Right atrium auricular region (tissue), 2 donors: ENCODE results near the gene MAPK8. TPM values are rescaled to one million over a fixed set of nuclear protein-coding genes. Genes with fewer than 3 reads are reported as not detected.
"Not testable (repeated sequence)": the region's sequence is repeated elsewhere in the genome, so short reads cannot be mapped to it uniquely, and the experiment has no call there.

Experiments
- DNase-seq: peaks from one replicate; pipeline ENCODE4 v3.0.0-alpha.2; 2019; ENCODE audit warnings: low spot score
- H3K27ac ChIP-seq, 2 donors: fragments of 200-600 bp; sonication (generic); 1 replicate in 1 of 2; 2 replicates in 1 of 2; pipeline ENCODE4 v1.5.1; 2016 to 2019
- H3K27me3 ChIP-seq, 2 donors: fragments of 200-600 bp; sonication (generic); one replicate each; pipeline versions ENCODE4 v1.5.1 to v1.6.0; 2017 to 2019
- H3K36me3 ChIP-seq: fragments of 200-600 bp; sonication (generic); one replicate; pipeline ENCODE4 v1.5.1; 2016
- H3K4me1 ChIP-seq, 2 donors: fragments of 200-600 bp; sonication (generic); one replicate each; pipeline versions ENCODE4 v1.5.1 to v1.6.0; 2017 to 2019
- H3K4me3 ChIP-seq, 2 donors: fragments of 200-600 bp; sonication (generic); 1 replicate in 1 of 2; 2 replicates in 1 of 2; pipeline ENCODE4 v1.5.1; 2017 to 2019; ENCODE audit warnings: mild to moderate bottlenecking in 1 of 2, moderate library complexity in 1 of 2
- H3K9me3 ChIP-seq, 2 donors: fragments of 200-600 bp; sonication (generic); one replicate each; pipeline ENCODE4 v1.5.1; 2019
- CTCF ChIP-seq, 2 donors: fragments of 200-600 bp; sonication (generic); IDR thresholded peaks; one replicate each; pipeline ENCODE4 v1.5.1; 2019; ENCODE audit warnings: antibody characterized with exemption in 2 of 2
- total RNA-seq, 2 donors: library from RNA; depleted of rRNA; stranded (reverse); fragments of >200 nt; gene quantifications; one replicate each; pipeline ENCODE4 v1.1.0, GENCODE V29; 2016

Gene MAPK8
- total RNA-seq, 2 donors from 2014 or later, result 22.3 to 26.5 TPM

GRCh38 chr10:48336978-48337599 lies 30.6 kb downstream of the MAPK8 start:
- H3K27me3 ChIP-seq, result no peaks in the 10 kb centered on the region
- H3K4me3 ChIP-seq, result no peak overlapping the region
- H3K4me1 ChIP-seq, result peaks cover 0 to 31% of the 10 kb centered on the region in 2 donors
- H3K27ac ChIP-seq, result no peak overlapping the region
- no peak for DNase-seq
- peaks cover 0 to 3% of the 10 kb centered on the region in 2 donors for H3K9me3 ChIP-seq
- TF ChIP-seq CTCF (IDR thresholded peaks at IDR 0.05), result no peak
- no peaks in the 10 kb centered on the region for H3K36me3 ChIP-seq

- H3K4me1 ChIP-seq, result peaks cover 0 to 32% of the 10 kb centered on the region in 2 donors
- H3K9me3 ChIP-seq, result no peaks in the 10 kb centered on the region
- H3K27me3 ChIP-seq, result no peaks in the 10 kb centered on the region
- DNase-seq, result no peak
- peak overlapping the region in 1 of 2 donors; percentile 8 for H3K27ac ChIP-seq
- TF ChIP-seq CTCF (IDR thresholded peaks at IDR 0.05), result no peak
- H3K4me3 ChIP-seq, result no peak overlapping the region
- H3K36me3 ChIP-seq, result no peaks in the 10 kb centered on the region
These were observed 34.3 kb downstream of the MAPK8 start for GRCh38 chr10:48340734-48341133.

- no peak for TF ChIP-seq CTCF (IDR thresholded peaks at IDR 0.05)
These were observed 36.6 kb downstream of the MAPK8 start for GRCh38 chr10:48343106-48343505.

GRCh38 chr10:48343921-48344598 lies 37.6 kb downstream of the MAPK8 start:
- H3K36me3 ChIP-seq, result no peaks in the 10 kb centered on the region
- peaks cover 0 to 32% of the 10 kb centered on the region in 2 donors for H3K4me1 ChIP-seq
- no peak for DNase-seq
- no peak for TF ChIP-seq CTCF (IDR thresholded peaks at IDR 0.05)
- peaks cover 0 to 12% of the 10 kb centered on the region in 2 donors for H3K9me3 ChIP-seq
- no peak overlapping the region for H3K27ac ChIP-seq
- no peak overlapping the region for H3K4me3 ChIP-seq
- H3K27me3 ChIP-seq, result no peaks in the 10 kb centered on the region

More at GRCh38 chr10:48343106-48343505, 36.6 kb downstream of the MAPK8 start:
- peaks cover 0 to 8% of the 10 kb centered on the region in 2 donors for H3K9me3 ChIP-seq
- H3K27ac ChIP-seq, result no peak overlapping the region
- DNase-seq, result no peak
- H3K27me3 ChIP-seq, result no peaks in the 10 kb centered on the region
- H3K36me3 ChIP-seq, result no peaks in the 10 kb centered on the region
- H3K4me3 ChIP-seq, result no peak overlapping the region
- peaks cover 0 to 32% of the 10 kb centered on the region in 2 donors for H3K4me1 ChIP-seq

- Histone ChIP-seq H3K9me3 (peaks cover 0 to 12% of the 10 kb centered on the region in 2 donors), H3K4me1 (peaks cover 0 to 17% of the 10 kb centered on the region in 2 donors)
- H3K36me3 ChIP-seq, H3K27me3 ChIP-seq, DNase-seq, H3K27ac ChIP-seq, H3K4me3 ChIP-seq: not testable (repeated sequence)
- TF ChIP-seq CTCF (IDR thresholded peaks at IDR 0.05), result peak in 1 of 2 donors; percentile 35
These were observed 39.8 kb downstream of the MAPK8 start for GRCh38 chr10:48346248-48346647.

- Histone ChIP-seq H3K4me1 (peaks cover 0 to 12% of the 10 kb centered on the region in 2 donors), H3K9me3 (peaks cover 0 to 12% of the 10 kb centered on the region in 2 donors)
- H3K36me3 ChIP-seq, H3K27ac ChIP-seq, H3K4me3 ChIP-seq, H3K27me3 ChIP-seq, DNase-seq: not testable (repeated sequence)
These were observed 41.1 kb downstream of the MAPK8 start for GRCh38 chr10:48347539-48347938.

- H3K4me1 ChIP-seq, H3K27me3 ChIP-seq, H3K27ac ChIP-seq, DNase-seq, H3K4me3 ChIP-seq, H3K36me3 ChIP-seq: not testable (repeated sequence)
- peaks cover 0 to 12% of the 10 kb centered on the region in 2 donors for H3K9me3 ChIP-seq
These were observed 41.5 kb downstream of the MAPK8 start for GRCh38 chr10:48347943-48348342.
